Thoracic aorta (tissue), 2 donors: ENCODE results near the gene NHP2. TPM values are rescaled to one million over a fixed set of nuclear protein-coding genes. Genes with fewer than 3 reads are reported as not detected.
A peak's percentile ranks its signal among the peaks of the same experiment; 100 is the strongest.

ENCODE experiments used
- ATAC-seq: fragments of 150-250 bp; one replicate; pipeline ENCODE4 v1.8.0; 2017; ENCODE audit warnings: low read depth; ENCODE audit not compliant: insufficient number of reproducible peaks, low FRiP score
- DNase-seq: peaks from one replicate; pipeline ENCODE4 v3.0.0-alpha.2; 2020; ENCODE audit warnings: low spot score
- H3K27ac ChIP-seq, 2 donors: fragments of 200-600 bp; sonication (generic); 1 replicate in 1 of 2; 2 replicates in 1 of 2; pipeline ENCODE4 v1.5.1; 2016; ENCODE audit warnings: mild to moderate bottlenecking in 2 of 2, moderate library complexity in 2 of 2
- H3K27me3 ChIP-seq: fragments of 200-600 bp; sonication (generic); replicated peaks from 2 replicates; pipeline ENCODE4 v1.6.0; 2016; ENCODE audit warnings: mild to moderate bottlenecking; ENCODE audit not compliant: insufficient read depth
- H3K36me3 ChIP-seq: fragments of 200-600 bp; sonication (generic); one replicate; pipeline ENCODE4 v1.5.1; 2016
- H3K4me1 ChIP-seq, 2 donors: fragments of 200-600 bp; sonication (generic); 1 replicate in 1 of 2; 2 replicates in 1 of 2; pipeline versions ENCODE4 v1.5.1 to v1.6.0; 2016; ENCODE audit warnings: low read depth in 2 of 2, mild to moderate bottlenecking in 1 of 2; ENCODE audit not compliant: control insufficient read depth in 1 of 2
- H3K4me3 ChIP-seq: fragments of 200-600 bp; sonication (generic); 2 replicates; pipeline ENCODE4 v1.5.1; 2016; ENCODE audit warnings: mild to moderate bottlenecking
- H3K9me3 ChIP-seq: fragments of 200-600 bp; sonication (generic); 2 replicates; pipeline ENCODE4 v1.5.1; 2016
- CTCF ChIP-seq: fragments of 200-600 bp; sonication (generic); IDR thresholded peaks from one replicate; pipeline ENCODE4 v1.5.1; 2019; ENCODE audit warnings: antibody characterized with exemption
- total RNA-seq, 2 donors: library from RNA; depleted of rRNA; stranded (reverse); fragments of >200 nt; gene quantifications; one replicate each; pipeline versions ENCODE4 v1.1.0 to v1.2.3, GENCODE V29; 2016

NHP2 gene
- total RNA-seq, 2 donors from 2014 or later: 99.4 to 107 TPM

- no peak overlapping the region for H3K27ac ChIP-seq
- no peaks in the 10 kb centered on the region for H3K36me3 ChIP-seq
- ATAC-seq (no peak), DNase-seq (no peak)
- no peaks in the 10 kb centered on the region for H3K27me3 ChIP-seq
- peaks cover 0 to 12% of the 10 kb centered on the region in 2 donors for H3K4me1 ChIP-seq
- no peaks in the 10 kb centered on the region for H3K9me3 ChIP-seq
- H3K4me3 ChIP-seq: no peak overlapping the region
- no peak for TF ChIP-seq CTCF
These were observed 37.4 kb downstream of the NHP2 start for GRCh38 chr5:178116143-178116885.

GRCh38 chr5:178115814-178116142 lies 37.9 kb downstream of the NHP2 start:
- H3K4me3 ChIP-seq: no peak overlapping the region
- no peaks in the 10 kb centered on the region for H3K27me3 ChIP-seq
- ATAC-seq (no peak), DNase-seq (no peak)
- peaks cover 0 to 12% of the 10 kb centered on the region in 2 donors for H3K4me1 ChIP-seq
- H3K36me3 ChIP-seq: no peaks in the 10 kb centered on the region
- no peak for TF ChIP-seq CTCF
- H3K9me3 ChIP-seq: no peaks in the 10 kb centered on the region
- H3K27ac ChIP-seq: no peak overlapping the region

- H3K27ac ChIP-seq: no peak overlapping the region
- no peaks in the 10 kb centered on the region for H3K9me3 ChIP-seq
- H3K27me3 ChIP-seq: no peaks in the 10 kb centered on the region
- no peak for ATAC-seq
- no peak overlapping the region for H3K4me3 ChIP-seq
- H3K36me3 ChIP-seq: no peaks in the 10 kb centered on the region
- DNase-seq: no peak
- TF ChIP-seq CTCF: no peak
- H3K4me1 ChIP-seq: peaks cover 0 to 12% of the 10 kb centered on the region in 2 donors
These were observed 38.4 kb downstream of the NHP2 start for GRCh38 chr5:178115136-178115813.

GRCh38 chr5:178114325-178115135 lies 39.2 kb downstream of the NHP2 start:
- no peaks in the 10 kb centered on the region for H3K27me3 ChIP-seq
- H3K36me3 ChIP-seq: no peaks in the 10 kb centered on the region
- H3K9me3 ChIP-seq: no peaks in the 10 kb centered on the region
- TF ChIP-seq CTCF: no peak
- DNase-seq (no peak), ATAC-seq (no peak)
- peak overlapping the region; percentile 62 for H3K4me3 ChIP-seq
- H3K4me1 ChIP-seq: peaks cover 0 to 12% of the 10 kb centered on the region in 2 donors
- no peak overlapping the region for H3K27ac ChIP-seq

- no peak for ATAC-seq
- no peak for TF ChIP-seq CTCF
- no peak for DNase-seq
- Histone ChIP-seq H3K27ac (no peak overlapping the region), H3K4me1 (peaks cover 0 to 12% of the 10 kb centered on the region in 2 donors), H3K27me3 (no peaks in the 10 kb centered on the region), H3K36me3 (no peaks in the 10 kb centered on the region), H3K4me3 (peak overlapping the region; percentile 62), H3K9me3 (no peaks in the 10 kb centered on the region)
These were observed 39.8 kb downstream of the NHP2 start for GRCh38 chr5:178113841-178114324.
